SK-N-SH treated with all-trans-retinoic acid at 6 μM for 48 hours (cell line): ENCODE measurements around the gene MED29.

Experiments used
- ATAC-seq: fragments of 200-7000 bp; cut with Tn5 transposase; 3 replicates; pipeline ENCODE4 v1.9.1; 2020; ENCODE audit warnings: mild to moderate bottlenecking, moderate library complexity
- BACH2 ChIP-seq: fragments of 250-450 bp; sonication (Bioruptor Pico); IDR thresholded peaks from 2 replicates; pipeline ENCODE4 v1.9.0; 2021; ENCODE audit warnings: mild to moderate bottlenecking, borderline replicate concordance
- CREB5 ChIP-seq: fragments of 250-450 bp; sonication (Bioruptor Pico); IDR thresholded peaks from 2 replicates; pipeline ENCODE4 v1.5.1; 2020; ENCODE audit warnings: low read depth, mild to moderate bottlenecking, moderate library complexity
- CSDC2 ChIP-seq: fragments of 250-450 bp; sonication (Bioruptor Pico); IDR thresholded peaks from 2 replicates; pipeline ENCODE4 v1.5.0; 2020; ENCODE audit warnings: mild to moderate bottlenecking, moderate library complexity
- CSRNP3 ChIP-seq: fragments of 250-450 bp; sonication (Bioruptor Pico); IDR thresholded peaks from 2 replicates; pipeline ENCODE4 v1.5.1; 2021; ENCODE audit warnings: mild to moderate bottlenecking, moderate library complexity
- ESRRG ChIP-seq: fragments of 250-450 bp; sonication (Bioruptor Pico); IDR thresholded peaks from 2 replicates; pipeline ENCODE4 v1.6.1; 2021; ENCODE audit warnings: mild to moderate bottlenecking
- GLIS3 ChIP-seq: fragments of 250-450 bp; sonication (Bioruptor Pico); IDR thresholded peaks from 2 replicates; pipeline ENCODE4 v1.5.0; 2020; ENCODE audit warnings: mild to moderate bottlenecking, moderate library complexity
- ISL1 ChIP-seq: fragments of 250-450 bp; sonication (Bioruptor Pico); IDR thresholded peaks from 2 replicates; pipeline ENCODE4 v2.1.2; 2022; ENCODE audit warnings: mild to moderate bottlenecking, moderate library complexity
- OSR1 ChIP-seq: fragments of 250-450 bp; sonication (Bioruptor Pico); IDR thresholded peaks from 2 replicates; pipeline ENCODE4 v1.8.0; 2022; ENCODE audit warnings: moderate library complexity, mild to moderate bottlenecking, inconsistent platforms
- PATZ1 ChIP-seq: fragments of 250-450 bp; sonication (Bioruptor Pico); IDR thresholded peaks from 2 replicates; pipeline ENCODE4 v1.8.0; 2020; ENCODE audit warnings: mild to moderate bottlenecking, moderate library complexity, borderline replicate concordance
- POU6F1 ChIP-seq: fragments of 250-450 bp; sonication (Bioruptor Pico); IDR thresholded peaks from 2 replicates; pipeline ENCODE4 v1.8.0; 2021; ENCODE audit warnings: low read depth, mild to moderate bottlenecking, moderate library complexity, borderline replicate concordance
- PPARA ChIP-seq: fragments of 250-450 bp; sonication (Bioruptor Pico); IDR thresholded peaks from 2 replicates; pipeline ENCODE4 v1.5.0; 2020; ENCODE audit warnings: mild to moderate bottlenecking, borderline replicate concordance
- RARB ChIP-seq: fragments of 250-450 bp; sonication (Bioruptor Pico); IDR thresholded peaks from 2 replicates; pipeline ENCODE4 v1.8.0; 2021; ENCODE audit warnings: mild to moderate bottlenecking, moderate library complexity
- SNAI2 ChIP-seq: fragments of 250-450 bp; sonication (Bioruptor Pico); IDR thresholded peaks from 2 replicates; pipeline ENCODE4 v1.5.0; 2020; ENCODE audit warnings: mild to moderate bottlenecking, moderate library complexity
- TCF4 ChIP-seq: fragments of 250-450 bp; sonication (Bioruptor Pico); IDR thresholded peaks from 2 replicates; pipeline ENCODE4 v1.8.0; 2021; ENCODE audit warnings: mild to moderate bottlenecking, moderate library complexity, borderline replicate concordance
- TOX ChIP-seq: fragments of 250-450 bp; sonication (Bioruptor Pico); IDR thresholded peaks from 2 replicates; pipeline ENCODE4 v1.8.0; 2021; ENCODE audit warnings: mild to moderate bottlenecking, moderate library complexity, borderline replicate concordance
- TSHZ2 ChIP-seq: fragments of 250-450 bp; sonication (Bioruptor Pico); IDR thresholded peaks from 2 replicates; pipeline ENCODE4 v1.5.0; 2020; ENCODE audit warnings: mild to moderate bottlenecking, moderate library complexity
- ZC3H10 ChIP-seq: fragments of 250-450 bp; sonication (Bioruptor Pico); IDR thresholded peaks from 2 replicates; pipeline ENCODE4 v1.5.1; 2021; ENCODE audit warnings: mild to moderate bottlenecking, moderate library complexity
- ZFP3 ChIP-seq: fragments of 250-450 bp; sonication (Bioruptor Pico); IDR thresholded peaks from 2 replicates; pipeline ENCODE4 v1.5.0; 2020; ENCODE audit warnings: mild to moderate bottlenecking, moderate library complexity
- ZFP30 ChIP-seq: fragments of 450-650 bp; formaldehyde crosslinking; IDR thresholded peaks from 2 replicates; pipeline ENCODE4 v1.5.0; 2022; ENCODE audit warnings: mild to moderate bottlenecking, moderate library complexity
- ZNF565 ChIP-seq: fragments of 450-650 bp; formaldehyde crosslinking; conservative IDR thresholded peaks from 2 replicates; pipeline ENCODE4 v1.5.0; 2020; ENCODE audit warnings: low read depth, mild to moderate bottlenecking, moderate library complexity
- ZNF70 ChIP-seq: fragments of 450-650 bp; formaldehyde crosslinking; IDR thresholded peaks from 2 replicates; pipeline ENCODE4 v1.5.0; 2020; ENCODE audit warnings: mild to moderate bottlenecking, moderate library complexity
- ZNF8 ChIP-seq: fragments of 450-650 bp; formaldehyde crosslinking; IDR thresholded peaks from 2 replicates; pipeline ENCODE4 v1.5.0; 2020; ENCODE audit warnings: mild to moderate bottlenecking, moderate library complexity

The MED29 gene

GRCh38 chr19:39433480-39434079 lies 42.4 kb downstream of the MED29 start:
- ATAC-seq: no peak
- TF ChIP-seq TCF4 (CRISPR knock-in tag): no peak
- TF ChIP-seq ZFP30 (CRISPR knock-in tag): no peak
- TF ChIP-seq CSDC2 (CRISPR knock-in tag): no peak
- TF ChIP-seq PATZ1: no peak
- TF ChIP-seq CSRNP3 (CRISPR knock-in tag): no peak
- TF ChIP-seq, all 23 proteins: peak for 0

- ATAC-seq: no peak
- TF ChIP-seq TOX (CRISPR knock-in tag) (no peak), ZNF70 (CRISPR knock-in tag) (no peak), CREB5 (no peak), ISL1 (CRISPR knock-in tag) (no peak), ZFP3 (CRISPR knock-in tag) (no peak), ZNF565 (CRISPR knock-in tag) (no peak), PPARA (CRISPR knock-in tag) (no peak), ZC3H10 (CRISPR knock-in tag) (no peak), POU6F1 (CRISPR knock-in tag) (no peak), CSDC2 (CRISPR knock-in tag) (no peak), ESRRG (CRISPR knock-in tag) (no peak), BACH2 (CRISPR knock-in tag) (no peak), RARB (CRISPR knock-in tag) (no peak), TSHZ2 (no peak), PATZ1 (no peak), SNAI2 (CRISPR knock-in tag) (no peak), OSR1 (CRISPR knock-in tag) (no peak), ZNF8 (CRISPR knock-in tag) (no peak), GLIS3 (CRISPR knock-in tag) (no peak)
Observed at GRCh38 chr19:39434123-39435076, 43.2 kb downstream of the MED29 start.
